Measurements from ENCODE around the gene PAH. TPM values are rescaled to one million over a fixed set of nuclear protein-coding genes. Genes with fewer than 3 reads are reported as not detected.

Gene PAH
- polyA plus RNA-seq, 1 of the 3 experiments (the other 2 are of a cell fraction) = not detected

- H3K27ac ChIP-seq (ENCODE audit: low read depth in 2 of 2, low read length in 1 of 2) = no peak overlapping the region
- H3K27me3 ChIP-seq (ENCODE audit: insufficient read depth) = no peaks in the 10 kb centered on the region; the same call in 1 of the 2 replicates
- H3K4me2 ChIP-seq = no peak overlapping the region
- no peak overlapping the region for H2AFZ ChIP-seq (ENCODE audit: low read depth)
- no peaks in the 10 kb centered on the region for H3K36me3 ChIP-seq (replicated peaks in 1 of 2; ENCODE audit: control insufficient read depth in 1 of 2, insufficient read depth in 2 of 2, low read length in 1 of 2)
- H4K20me1 ChIP-seq (ENCODE audit: insufficient read depth) = no peaks in the 10 kb centered on the region
- no peak overlapping the region for H3K9ac ChIP-seq
- H3F3A ChIP-seq (replicated peaks; ENCODE audit: insufficient read depth) = no peaks in the 10 kb centered on the region
- no peaks in the 10 kb centered on the region for H3K4me1 ChIP-seq (ENCODE audit: control insufficient read depth in 1 of 2, insufficient read depth in 2 of 2, low read depth in 1 of 2, low read length in 1 of 2)
- no peaks in the 10 kb centered on the region for H3K9me3 ChIP-seq
- no peak for DNase-seq
- TF ChIP-seq CHD2 (IDR thresholded peaks at IDR 0.05; ENCODE audit: low read length, partially characterized antibody) (no peak), ZBTB33 (IDR thresholded peaks at IDR 0.05; ENCODE audit: borderline replicate concordance, low read depth) (no peak), ELF1 (IDR thresholded peaks at IDR 0.05) (no peak), RXRA (IDR thresholded peaks at IDR 0.05; ENCODE audit: borderline replicate concordance, low read depth) (no peak)
- TF ChIP-seq, protein P1, sequence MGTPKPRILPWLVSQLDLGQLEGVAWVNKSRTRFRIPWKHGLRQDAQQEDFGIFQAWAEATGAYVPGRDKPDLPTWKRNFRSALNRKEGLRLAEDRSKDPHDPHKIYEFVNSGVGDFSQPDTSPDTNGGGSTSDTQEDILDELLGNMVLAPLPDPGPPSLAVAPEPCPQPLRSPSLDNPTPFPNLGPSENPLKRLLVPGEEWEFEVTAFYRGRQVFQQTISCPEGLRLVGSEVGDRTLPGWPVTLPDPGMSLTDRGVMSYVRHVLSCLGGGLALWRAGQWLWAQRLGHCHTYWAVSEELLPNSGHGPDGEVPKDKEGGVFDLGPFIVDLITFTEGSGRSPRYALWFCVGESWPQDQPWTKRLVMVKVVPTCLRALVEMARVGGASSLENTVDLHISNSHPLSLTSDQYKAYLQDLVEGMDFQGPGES (IDR thresholded peaks at IDR 0.05; ENCODE audit: low read depth, low read length) = no peak
- TF ChIP-seq, protein P2, sequence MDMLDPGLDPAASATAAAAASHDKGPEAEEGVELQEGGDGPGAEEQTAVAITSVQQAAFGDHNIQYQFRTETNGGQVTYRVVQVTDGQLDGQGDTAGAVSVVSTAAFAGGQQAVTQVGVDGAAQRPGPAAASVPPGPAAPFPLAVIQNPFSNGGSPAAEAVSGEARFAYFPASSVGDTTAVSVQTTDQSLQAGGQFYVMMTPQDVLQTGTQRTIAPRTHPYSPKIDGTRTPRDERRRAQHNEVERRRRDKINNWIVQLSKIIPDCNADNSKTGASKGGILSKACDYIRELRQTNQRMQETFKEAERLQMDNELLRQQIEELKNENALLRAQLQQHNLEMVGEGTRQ (IDR thresholded peaks at IDR 0.05; ENCODE audit: borderline replicate concordance, low read depth, low read length) = no peak
- H3K4me3 ChIP-seq (ENCODE audit: low read depth in 2 of 2, low read length in 1 of 2) = no peak overlapping the region
- H3K79me2 ChIP-seq (ENCODE audit: insufficient read depth) = no peaks in the 10 kb centered on the region
- CTCF ChIA-PET = no interaction called here
- no peaks in the 10 kb centered on the region for H3K9me2 ChIP-seq
- POLR2A ChIA-PET = no interaction called here
Measured at GRCh38 chr12:102800565-102800964, 116.5 kb downstream of the PAH start.

DNA sequence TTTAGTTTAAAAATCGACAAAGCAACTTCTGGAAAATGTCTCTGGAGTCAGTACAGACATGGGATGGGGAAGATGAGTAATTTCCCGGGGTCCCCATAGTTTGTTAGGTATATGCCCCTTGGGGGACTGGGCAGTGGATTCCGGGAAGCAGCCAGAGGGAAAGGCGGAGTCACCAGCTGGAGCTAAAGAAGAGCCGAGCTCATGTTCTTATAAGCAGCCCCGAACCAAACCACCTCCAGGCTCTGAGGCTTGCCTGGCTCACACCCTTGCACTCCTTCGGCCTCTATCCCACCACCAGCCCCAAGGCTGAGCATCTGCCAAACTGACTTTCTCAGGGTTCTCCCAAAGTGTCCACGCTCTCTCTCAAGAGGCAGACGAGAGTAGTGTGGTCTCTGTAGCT, 117.8 kb downstream of the PAH start:
- TF ChIP-seq TAF1 (IDR thresholded peaks at IDR 0.05; ENCODE audit: borderline replicate concordance, low read depth, low read length) (no peak), USF1 (IDR thresholded peaks at IDR 0.05; ENCODE audit: borderline replicate concordance, low read depth) (no peak), GABPA (IDR thresholded peaks at IDR 0.05; ENCODE audit: low read depth) (no peak), MEF2A (IDR thresholded peaks at IDR 0.05; ENCODE audit: borderline replicate concordance, low read depth) (no peak), FOXM1 (IDR thresholded peaks at IDR 0.05; ENCODE audit: low read depth) (no peak)
- TF ChIP-seq, protein P1 (IDR thresholded peaks at IDR 0.05; ENCODE audit: low read depth, low read length) = no peak
- Histone ChIP-seq H3K36me3 (replicated peaks in 1 of 2; ENCODE audit: control insufficient read depth in 1 of 2, insufficient read depth in 2 of 2, low read length in 1 of 2) (no peaks in the 10 kb centered on the region), H3K9ac (no peak overlapping the region), H3K4me3 (ENCODE audit: low read depth in 2 of 2, low read length in 1 of 2) (no peak overlapping the region), H3K4me1 (ENCODE audit: control insufficient read depth in 1 of 2, insufficient read depth in 2 of 2, low read depth in 1 of 2, low read length in 1 of 2) (no peaks in the 10 kb centered on the region), H3K27me3 (ENCODE audit: insufficient read depth) (peaks cover 9% of the 10 kb centered on the region; the same call in 1 of the 2 replicates), H3K27ac (ENCODE audit: low read depth in 2 of 2, low read length in 1 of 2) (no peak overlapping the region), H3K4me2 (no peak overlapping the region), H3K9me3 (no peaks in the 10 kb centered on the region), H4K20me1 (ENCODE audit: insufficient read depth) (no peaks in the 10 kb centered on the region), H3K79me2 (ENCODE audit: insufficient read depth) (no peaks in the 10 kb centered on the region), H2AFZ (ENCODE audit: low read depth) (no peak overlapping the region), H3K9me2 (no peaks in the 10 kb centered on the region), H3F3A (replicated peaks; ENCODE audit: insufficient read depth) (no peaks in the 10 kb centered on the region)
- WGBS (ENCODE audit: low lambda C conversion rate) = 11% methylated on average over 7 of the region's 9 CpGs
- CTCF ChIA-PET = no interaction called here
- POLR2A ChIA-PET = no interaction called here
- no peak for DNase-seq

Measured in SK-N-SH (cell line).